GM12873 (cell line): ENCODE results near the gene C18orf63.

ENCODE experiments used
- TF ChIP-seq, protein P1 (sequence below): IDR thresholded peaks from 2 replicates; pipeline ENCODE4 v1.5.1; 2012; ENCODE audit warnings: low read depth, mild to moderate bottlenecking, moderate library complexity, low read length, control low read depth; ENCODE audit not compliant: insufficient read depth; ENCODE audit errors: missing control alignments

C18orf63 gene

DNA sequence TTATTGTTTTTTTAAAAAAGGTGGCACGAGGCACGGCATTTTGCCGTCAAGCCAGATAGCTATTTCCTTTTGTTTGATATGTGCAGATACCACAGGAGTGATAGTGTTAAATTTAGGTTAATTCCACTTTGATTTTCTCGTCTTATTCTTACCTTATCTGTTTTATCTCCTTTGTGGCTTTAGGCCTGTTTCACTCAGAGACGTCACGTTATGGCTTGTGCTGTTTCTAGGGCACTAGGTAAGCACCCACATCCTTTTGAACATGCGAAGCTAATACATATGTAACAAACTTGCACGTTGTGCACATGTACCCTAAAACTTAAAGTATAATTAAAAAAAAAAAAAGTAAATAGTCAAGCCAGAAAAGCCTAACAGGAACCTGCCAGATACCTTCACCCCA is 57.8 kb downstream of the C18orf63 start:
- TF ChIP-seq, protein P1, sequence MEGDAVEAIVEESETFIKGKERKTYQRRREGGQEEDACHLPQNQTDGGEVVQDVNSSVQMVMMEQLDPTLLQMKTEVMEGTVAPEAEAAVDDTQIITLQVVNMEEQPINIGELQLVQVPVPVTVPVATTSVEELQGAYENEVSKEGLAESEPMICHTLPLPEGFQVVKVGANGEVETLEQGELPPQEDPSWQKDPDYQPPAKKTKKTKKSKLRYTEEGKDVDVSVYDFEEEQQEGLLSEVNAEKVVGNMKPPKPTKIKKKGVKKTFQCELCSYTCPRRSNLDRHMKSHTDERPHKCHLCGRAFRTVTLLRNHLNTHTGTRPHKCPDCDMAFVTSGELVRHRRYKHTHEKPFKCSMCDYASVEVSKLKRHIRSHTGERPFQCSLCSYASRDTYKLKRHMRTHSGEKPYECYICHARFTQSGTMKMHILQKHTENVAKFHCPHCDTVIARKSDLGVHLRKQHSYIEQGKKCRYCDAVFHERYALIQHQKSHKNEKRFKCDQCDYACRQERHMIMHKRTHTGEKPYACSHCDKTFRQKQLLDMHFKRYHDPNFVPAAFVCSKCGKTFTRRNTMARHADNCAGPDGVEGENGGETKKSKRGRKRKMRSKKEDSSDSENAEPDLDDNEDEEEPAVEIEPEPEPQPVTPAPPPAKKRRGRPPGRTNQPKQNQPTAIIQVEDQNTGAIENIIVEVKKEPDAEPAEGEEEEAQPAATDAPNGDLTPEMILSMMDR, result no peak

DNA sequence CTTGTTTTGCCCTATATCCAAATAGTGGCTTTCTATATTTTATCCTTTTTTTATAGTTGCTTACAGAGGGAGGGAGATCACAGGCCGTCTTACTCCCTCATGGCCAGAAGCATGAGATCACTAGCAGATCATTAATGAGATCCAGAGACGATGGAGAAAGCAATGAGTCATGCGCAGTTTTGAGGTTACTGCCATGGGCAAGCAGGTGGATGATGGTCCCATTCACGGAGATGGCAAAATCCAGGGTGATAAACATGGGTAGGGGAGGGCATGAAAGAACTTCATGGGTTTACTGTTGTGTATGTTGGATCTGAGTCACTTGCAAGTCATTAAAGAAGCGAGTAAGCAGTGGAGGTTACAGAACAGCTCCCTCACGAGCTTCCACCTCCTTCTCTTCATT is 60.4 kb downstream of the C18orf63 start:
- TF ChIP-seq, protein P1, result no peak

DNA sequence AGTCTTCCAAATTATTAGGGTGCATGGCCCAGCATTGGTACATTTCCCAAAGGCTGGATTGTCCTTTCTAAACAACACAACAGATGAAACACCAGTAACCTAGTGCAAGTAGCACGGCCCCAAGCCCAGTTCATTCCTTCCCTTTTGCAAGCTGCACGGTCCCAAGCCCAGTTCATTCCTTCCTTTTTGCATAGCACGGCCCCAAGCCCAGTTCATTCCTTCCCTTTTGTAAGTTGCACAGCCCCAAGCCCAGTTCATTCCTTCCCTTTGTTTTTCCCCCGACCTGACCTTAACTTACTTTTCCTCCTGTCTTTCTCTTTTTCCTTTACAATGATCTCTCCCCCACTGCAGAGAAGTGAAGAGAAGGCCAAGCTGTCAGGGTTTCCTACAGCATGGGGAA is 60.9 kb downstream of the C18orf63 start:
- TF ChIP-seq, protein P1, result no peak

DNA sequence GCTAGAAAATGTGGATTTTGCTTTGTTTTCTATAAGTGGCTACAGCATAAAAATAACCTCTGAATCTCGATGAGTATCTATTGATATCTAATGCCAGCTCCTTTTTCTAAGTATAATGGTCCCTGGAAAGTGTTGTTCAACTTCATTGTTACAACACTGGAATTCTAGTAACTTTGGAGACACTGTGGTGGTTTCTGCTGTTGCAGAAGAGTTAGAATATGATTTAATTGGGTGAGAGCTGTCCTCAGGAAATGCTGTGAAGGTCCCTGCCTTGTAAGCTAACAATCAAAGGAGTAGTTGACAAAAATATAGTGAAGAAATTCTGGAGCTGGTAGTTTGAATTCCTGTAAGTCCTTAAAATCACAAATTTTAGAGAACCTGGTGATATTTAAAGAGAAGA is 62.1 kb downstream of the C18orf63 start:
- TF ChIP-seq, protein P1, result no peak

DNA sequence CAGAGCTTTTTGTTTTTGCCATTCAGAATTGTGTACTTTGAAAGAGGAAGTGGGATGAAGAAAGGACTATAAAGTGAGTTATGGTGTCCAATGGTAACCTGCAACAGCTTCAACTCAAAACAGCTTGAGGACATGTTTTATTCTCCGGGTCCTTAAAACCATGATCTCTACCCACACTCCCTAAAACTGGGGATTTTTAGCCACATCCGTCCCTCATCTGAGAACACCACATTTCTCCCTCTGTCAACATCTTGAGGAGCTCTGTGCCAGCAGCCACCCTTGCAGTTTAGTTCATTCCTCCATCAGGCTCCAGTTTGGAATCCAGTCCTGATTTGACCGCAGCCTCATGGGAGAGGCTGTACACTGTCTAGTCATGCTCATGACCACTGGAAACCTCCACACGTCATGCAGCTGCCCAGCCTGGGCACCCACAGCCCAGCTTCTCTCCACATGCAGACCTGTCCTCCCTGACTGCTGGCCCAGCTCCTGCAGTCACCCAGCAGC is 62.6 kb downstream of the C18orf63 start:
- TF ChIP-seq, protein P1, result no peak

DNA sequence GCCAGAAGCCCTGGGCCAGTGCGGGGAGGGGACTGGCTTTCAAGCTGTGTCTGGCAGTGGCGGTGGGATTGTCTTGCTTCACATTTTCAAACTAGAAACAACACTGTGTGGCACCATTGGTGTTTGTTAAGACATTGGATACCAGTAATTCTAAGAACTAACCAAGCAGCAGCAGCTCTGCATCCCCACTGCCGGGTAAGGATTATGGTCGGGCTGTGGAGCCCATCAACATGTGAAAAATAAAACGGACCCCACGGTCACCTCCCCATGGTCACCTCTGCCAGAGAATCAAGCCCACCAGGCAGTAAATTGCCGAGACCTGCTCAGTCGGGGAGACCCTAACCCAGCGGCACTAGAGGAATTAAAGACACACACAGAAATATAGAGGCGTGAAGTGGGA is 65.3 kb downstream of the C18orf63 start:
- TF ChIP-seq, protein P1, result no peak

DNA sequence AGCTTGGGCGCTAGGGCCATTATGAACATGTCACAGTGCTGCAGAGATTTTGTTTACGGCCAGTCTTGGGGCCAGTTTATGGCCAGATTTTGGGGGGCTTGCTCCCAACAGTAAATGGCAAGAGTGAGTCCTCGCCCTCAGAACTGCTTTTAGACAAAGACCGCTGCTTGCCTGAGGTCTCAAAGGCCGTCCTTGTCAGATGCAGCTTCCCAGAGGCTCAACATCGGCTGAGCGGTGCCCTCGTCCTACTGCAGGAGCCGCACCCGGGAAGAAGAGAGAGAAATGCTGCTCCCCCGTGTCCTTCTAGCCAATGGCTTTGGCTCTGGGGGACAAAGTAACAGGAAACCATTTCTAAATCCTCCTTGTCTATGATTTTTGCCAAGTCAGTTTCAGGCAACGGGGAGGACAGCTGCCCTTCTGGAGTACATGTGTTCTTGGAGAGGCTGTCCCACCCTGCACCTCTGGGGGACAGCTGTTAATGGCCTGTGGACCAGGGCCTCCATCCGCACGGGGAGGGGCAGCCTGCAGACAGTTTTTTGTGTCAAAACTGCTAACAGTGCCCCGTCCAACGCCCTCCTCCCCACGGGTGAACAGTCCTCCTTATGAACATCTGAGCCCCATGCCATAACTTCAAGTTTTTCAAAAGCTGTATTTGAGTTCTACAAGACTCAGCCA is 66.1 kb downstream of the C18orf63 start:
- TF ChIP-seq, protein P1, result no peak
